HEK293 (cell line): ENCODE measurements around the gene DOLK.

Experiments
- CTCF ChIA-PET: fragments of 350-600 bp; formaldehyde crosslinking; extraction: SDS; loops from one replicate; lab custom pipeline; 2021; ENCODE audit warnings: antibody characterized with exemption; lab: Yijun Ruan, JAX
- POLR2A ChIA-PET: fragments of 300-600 bp; formaldehyde crosslinking; extraction: SDS; loops from one replicate; lab custom pipeline; 2020; ENCODE audit warnings: antibody characterized with exemption, inconsistent platforms; lab: Yijun Ruan, JAX
- H3K27ac ChIP-seq: fragments of 200-500 bp; sonication (Bioruptor generic); 2 replicates; pipeline ENCODE4 v1.5.1; 2014; ENCODE audit warnings: low read depth, low read length, control low read depth, inconsistent platforms; ENCODE audit errors: extremely low read depth
- H3K36me3 ChIP-seq, 2 experiments: fragments of 200-500 bp in 1 of 2; sonication (Bioruptor generic) in 1 of 2; 1 replicate in 1 of 2; 2 replicates in 1 of 2; pipeline ENCODE4 v1.5.1; 2014 to 2017; ENCODE audit warnings: inconsistent platforms in 2 of 2, low read length in 2 of 2; ENCODE audit not compliant: control insufficient read depth in 2 of 2, insufficient read depth in 1 of 2
- H3K4me1 ChIP-seq: fragments of 200-500 bp; sonication (Bioruptor generic); 2 replicates; pipeline ENCODE4 v1.5.1; 2014; ENCODE audit warnings: mild to moderate bottlenecking, low read length, inconsistent platforms; ENCODE audit not compliant: control insufficient read depth, insufficient read depth
- H3K4me3 ChIP-seq: 2 replicates; pipeline ENCODE4 v1.5.1; 2011; ENCODE audit warnings: low read depth, mild to moderate bottlenecking, control low read depth, low read length, moderate library complexity
- H3K9me3 ChIP-seq: fragments of 200-500 bp; sonication (Bioruptor generic); 2 replicates; pipeline ENCODE4 v1.5.1; 2014; ENCODE audit warnings: low read depth, low read length, inconsistent platforms; ENCODE audit not compliant: control insufficient read depth, insufficient read depth
- EGR2 ChIP-seq: fragments of 450-650 bp; formaldehyde crosslinking; IDR thresholded peaks from 2 replicates; pipeline ENCODE4 v1.5.1; 2016; ENCODE audit warnings: low read depth, missing biosample characterization, missing genetic modification characterization
- GLIS1 ChIP-seq: fragments of 450-650 bp; formaldehyde crosslinking; IDR thresholded peaks from 2 replicates; pipeline ENCODE4 v1.5.1; 2016; ENCODE audit warnings: missing biosample characterization, missing genetic modification characterization
- INSM2 ChIP-seq: fragments of 450-650 bp; formaldehyde crosslinking; IDR thresholded peaks from 2 replicates; pipeline ENCODE4 v1.5.1; 2016; ENCODE audit warnings: missing biosample characterization, missing genetic modification characterization
- MYNN ChIP-seq: fragments of 450-650 bp; formaldehyde crosslinking; IDR thresholded peaks from 2 replicates; pipeline ENCODE4 v1.5.1; 2016; ENCODE audit warnings: missing biosample characterization, missing genetic modification characterization, borderline replicate concordance
- PATZ1 ChIP-seq: fragments of 450-650 bp; formaldehyde crosslinking; IDR thresholded peaks from 2 replicates; pipeline ENCODE4 v1.5.1; 2016; ENCODE audit warnings: missing biosample characterization, missing genetic modification characterization
- SALL2 ChIP-seq: fragments of 450-650 bp; formaldehyde crosslinking; IDR thresholded peaks from 2 replicates; pipeline ENCODE4 v1.5.0; 2017; ENCODE audit warnings: missing biosample characterization, mild to moderate bottlenecking, missing genetic modification characterization, borderline replicate concordance
- TRIM28 ChIP-seq: IDR thresholded peaks from 2 replicates; pipeline ENCODE4 v1.6.1; 2011; ENCODE audit warnings: low read length, control low read depth, borderline replicate concordance
- ZBTB21 ChIP-seq: fragments of 450-650 bp; formaldehyde crosslinking; IDR thresholded peaks from 2 replicates; pipeline ENCODE4 v1.5.1; 2017; ENCODE audit warnings: missing biosample characterization, missing genetic modification characterization
- ZBTB48 ChIP-seq: fragments of 450-650 bp; formaldehyde crosslinking; IDR thresholded peaks from 2 replicates; pipeline ENCODE4 v1.5.1; 2016; ENCODE audit warnings: missing biosample characterization, missing genetic modification characterization
- ZFHX2 ChIP-seq: fragments of 450-650 bp; formaldehyde crosslinking; conservative IDR thresholded peaks from 2 replicates; pipeline ENCODE4 v1.5.1; 2016; ENCODE audit warnings: missing biosample characterization, missing genetic modification characterization
- ZFP41 ChIP-seq: fragments of 450-650 bp; formaldehyde crosslinking; IDR thresholded peaks from 2 replicates; pipeline ENCODE4 v1.5.1; 2016; ENCODE audit warnings: missing biosample characterization, missing genetic modification characterization, borderline replicate concordance
- ZNF146 ChIP-seq: fragments of 450-650 bp; formaldehyde crosslinking; IDR thresholded peaks from 2 replicates; pipeline ENCODE4 v1.5.1; 2016; ENCODE audit warnings: missing biosample characterization, missing genetic modification characterization
- ZNF16 ChIP-seq: fragments of 450-650 bp; formaldehyde crosslinking; IDR thresholded peaks from 2 replicates; pipeline ENCODE4 v1.5.1; 2016; ENCODE audit warnings: low read depth, missing biosample characterization, missing genetic modification characterization
- ZNF521 ChIP-seq: fragments of 450-650 bp; formaldehyde crosslinking; IDR thresholded peaks from 2 replicates; pipeline ENCODE4 v1.5.1; 2017; ENCODE audit warnings: missing biosample characterization, mild to moderate bottlenecking, missing genetic modification characterization
- ZNF544 ChIP-seq: fragments of 450-650 bp; formaldehyde crosslinking; IDR thresholded peaks from 2 replicates; pipeline ENCODE4 v1.5.0; 2017; ENCODE audit warnings: missing biosample characterization, missing genetic modification characterization
- ZNF585B ChIP-seq: fragments of 450-650 bp; formaldehyde crosslinking; IDR thresholded peaks from 2 replicates; pipeline ENCODE4 v1.5.1; 2016; ENCODE audit warnings: missing biosample characterization, missing genetic modification characterization
- ZNF596 ChIP-seq: fragments of 450-650 bp; IDR thresholded peaks from 2 replicates; pipeline ENCODE4 v1.5.0; 2018; ENCODE audit warnings: missing biosample characterization, mild to moderate bottlenecking, missing genetic modification characterization, moderate library complexity
- ZNF610 ChIP-seq: fragments of 450-650 bp; formaldehyde crosslinking; IDR thresholded peaks from 2 replicates; pipeline ENCODE4 v1.5.1; 2016; ENCODE audit warnings: missing biosample characterization, missing genetic modification characterization, borderline replicate concordance
- ZNF792 ChIP-seq: fragments of 450-650 bp; formaldehyde crosslinking; IDR thresholded peaks from 2 replicates; pipeline ENCODE4 v1.5.1; 2016; ENCODE audit warnings: missing biosample characterization, missing genetic modification characterization

Gene DOLK

DNA sequence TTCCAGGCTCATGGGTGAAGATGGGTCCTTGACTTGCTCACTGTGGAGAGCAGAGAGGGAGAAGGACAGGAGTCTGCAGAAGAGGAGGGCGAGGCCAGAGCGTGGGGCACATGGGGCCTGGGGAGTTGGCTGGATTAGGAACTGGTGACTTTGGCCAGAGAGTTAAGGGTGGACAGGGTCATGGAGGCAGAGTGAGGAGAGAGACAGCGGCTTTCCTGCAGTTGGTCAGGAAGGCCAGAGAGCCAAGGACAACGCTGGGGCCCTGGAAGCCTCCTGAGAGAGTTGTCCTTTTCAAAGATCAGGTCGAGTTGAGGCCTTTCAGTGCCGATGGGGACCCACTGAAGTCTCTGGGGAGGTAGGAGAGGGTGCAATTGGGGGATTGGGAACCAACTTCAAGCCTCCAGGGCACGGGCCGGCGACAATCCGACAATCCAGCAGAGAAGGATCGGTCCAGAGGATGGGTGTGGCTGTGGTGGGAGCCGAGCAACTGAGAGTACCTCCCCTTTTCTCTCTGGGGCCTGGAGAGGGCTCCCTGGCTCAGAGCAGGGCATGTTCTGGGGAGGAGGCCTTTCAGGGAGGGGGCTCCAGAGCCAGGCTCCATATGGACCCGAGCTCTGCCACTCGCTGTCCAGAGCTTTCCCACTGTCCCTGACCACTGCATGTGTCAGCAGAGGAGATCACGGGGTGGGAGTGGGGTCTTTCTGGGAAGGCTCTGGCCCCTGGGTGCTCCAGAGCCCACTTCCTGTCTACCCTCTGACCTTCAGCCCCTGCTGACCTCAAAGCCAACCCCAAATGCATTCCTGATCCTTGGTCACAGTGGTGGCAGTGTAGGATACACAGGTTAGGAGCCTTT is 34.1 kb downstream of the DOLK start:
- no peak overlapping the region for H3K4me3 ChIP-seq
- no peak overlapping the region for H3K27ac ChIP-seq
- peaks cover 0 to 61% of the 10 kb centered on the region in 2 experiments; a peak in 1 of 3 replicates for H3K36me3 ChIP-seq
- TF ChIP-seq ZNF585B (tag by site-specific recombination), result no peak
- no peak for TF ChIP-seq PATZ1
- TF ChIP-seq ZBTB21 (tag by site-specific recombination), result no peak
- no peak for TF ChIP-seq ZNF596 (tag by site-specific recombination)
- no peak for TF ChIP-seq ZFP41
- TF ChIP-seq ZNF792 (tag by site-specific recombination), result no peak
- TF ChIP-seq SALL2 (tag by site-specific recombination), result no peak
- TF ChIP-seq ZNF521 (tag by site-specific recombination), result no peak
- TF ChIP-seq TRIM28, result no peak
- TF ChIP-seq ZNF610 (tag by site-specific recombination), result no peak
- TF ChIP-seq ZNF16 (tag by site-specific recombination), result no peak
- no peak for TF ChIP-seq ZNF146 (tag by site-specific recombination)
- TF ChIP-seq MYNN, result no peak
- H3K4me1 ChIP-seq, result no peaks in the 10 kb centered on the region
- ChIA-PET CTCF (no interaction called here), POLR2A (interaction anchor here (1.1 kb wide), 1 partner anchor 10 kb away, joined by 4 read pairs; no protein-coding TSS in a partner anchor)
- H3K9me3 ChIP-seq, result no peaks in the 10 kb centered on the region

- H3K9me3 ChIP-seq, result no peaks in the 10 kb centered on the region
- no peak overlapping the region for H3K27ac ChIP-seq
- POLR2A ChIA-PET, result interaction anchor here (1.1 kb wide), 1 partner anchor 9 kb away, joined by 4 read pairs; no protein-coding TSS in a partner anchor
- H3K4me1 ChIP-seq, result no peaks in the 10 kb centered on the region
- H3K36me3 ChIP-seq, result peaks cover 0 to 61% of the 10 kb centered on the region in 2 experiments; a peak in 1 of 3 replicates
- CTCF ChIA-PET, result interaction anchor here (0.7 kb wide), 1 partner anchor 16 kb away, joined by 6 read pairs; no protein-coding TSS in a partner anchor
- 0 out of 2 replicates have a peak, but pooled peaks have one; percentile 37 for TF ChIP-seq ZBTB48 (tag by site-specific recombination)
- peak; percentile 70 for TF ChIP-seq INSM2
- peak; percentile 98 for TF ChIP-seq EGR2 (tag by site-specific recombination)
- TF ChIP-seq ZNF544 (tag by site-specific recombination), result no peak
- peak; percentile 98 for TF ChIP-seq ZFHX2
- TF ChIP-seq GLIS1, result 0 out of 2 replicates have a peak, but pooled peaks have one; percentile 9
- TF ChIP-seq, all 188 proteins: peak for 5
- no peak overlapping the region for H3K4me3 ChIP-seq
Measured at GRCh38 chr9:128912270-128912853, 35.0 kb downstream of the DOLK start.
